Ishikawa (cell line): Measurements from ENCODE around the gene RAPGEF5.

ENCODE experiments used
- CEBPB ChIP-seq: IDR thresholded peaks from 2 replicates; pipeline ENCODE4 v1.6.1; 2012
- CREB1 ChIP-seq: IDR thresholded peaks from 2 replicates; pipeline ENCODE4 v1.6.1; 2012; ENCODE audit warnings: low read depth
- EGR1 ChIP-seq: IDR thresholded peaks from 2 replicates; pipeline ENCODE4 v1.6.1; 2012
- EP300 ChIP-seq: IDR thresholded peaks from 2 replicates; pipeline ENCODE4 v1.6.1; 2012; ENCODE audit warnings: borderline replicate concordance
- FOXM1 ChIP-seq: IDR thresholded peaks from 2 replicates; pipeline ENCODE4 v1.6.1; 2012; ENCODE audit warnings: low read depth, borderline replicate concordance
- NFIC ChIP-seq: IDR thresholded peaks from 2 replicates; pipeline ENCODE4 v1.6.1; 2012
- RAD21 ChIP-seq: IDR thresholded peaks from 2 replicates; pipeline ENCODE4 v1.6.1; 2012; ENCODE audit warnings: low read depth
- REST ChIP-seq: IDR thresholded peaks from 2 replicates; pipeline ENCODE4 v1.6.1; 2012; ENCODE audit warnings: low read depth, mild to moderate bottlenecking
- TAF1 ChIP-seq: IDR thresholded peaks from 2 replicates; pipeline ENCODE4 v1.6.1; 2012; ENCODE audit warnings: low read depth, mild to moderate bottlenecking
- TCF12 ChIP-seq: IDR thresholded peaks from 2 replicates; pipeline ENCODE4 v1.6.1; 2012; ENCODE audit warnings: low read depth
- TEAD4 ChIP-seq: IDR thresholded peaks from 2 replicates; pipeline ENCODE4 v1.6.1; 2012
- USF1 ChIP-seq: IDR thresholded peaks from 2 replicates; pipeline ENCODE4 v1.6.1; 2012
- YY1 ChIP-seq: IDR thresholded peaks from 2 replicates; pipeline ENCODE4 v1.6.1; 2012; ENCODE audit warnings: low read depth
- ZBTB7A ChIP-seq: IDR thresholded peaks from 2 replicates; pipeline ENCODE4 v1.6.1; 2012; ENCODE audit warnings: low read depth
- TF ChIP-seq, protein P1 (sequence below): IDR thresholded peaks from 2 replicates; pipeline ENCODE4 v1.6.1; 2012

The RAPGEF5 gene

DNA sequence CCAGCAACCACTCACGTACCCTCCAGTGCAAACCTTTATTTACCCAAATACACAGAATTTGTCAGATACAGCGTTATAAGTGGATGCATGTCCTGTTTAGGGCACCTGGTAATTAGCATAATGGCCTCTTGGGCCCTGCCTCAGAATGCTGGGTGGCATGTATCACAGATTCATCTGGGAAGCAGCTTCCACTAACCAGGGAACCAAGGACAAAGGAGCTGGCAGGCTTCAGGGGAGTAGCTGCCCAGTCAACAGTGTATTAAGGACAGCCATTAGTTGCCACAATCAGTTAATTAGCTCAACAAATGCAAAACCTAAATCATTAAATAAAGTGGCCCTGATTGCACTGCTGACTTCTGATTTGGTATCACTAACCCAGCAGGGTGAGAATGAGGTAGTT lies 105.7 kb downstream of the RAPGEF5 start:
- TF ChIP-seq FOXM1 (no peak), EGR1 (no peak), CEBPB (no peak), RAD21 (no peak), TEAD4 (no peak), ZBTB7A (no peak), YY1 (no peak), REST (no peak)
- TF ChIP-seq, protein P1, sequence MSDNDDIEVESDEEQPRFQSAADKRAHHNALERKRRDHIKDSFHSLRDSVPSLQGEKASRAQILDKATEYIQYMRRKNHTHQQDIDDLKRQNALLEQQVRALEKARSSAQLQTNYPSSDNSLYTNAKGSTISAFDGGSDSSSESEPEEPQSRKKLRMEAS, result no peak

- TF ChIP-seq TCF12 (no peak), EP300 (no peak), ZBTB7A (no peak), YY1 (no peak), REST (no peak), TEAD4 (no peak), NFIC (no peak), EGR1 (no peak), USF1 (no peak), RAD21 (no peak), TAF1 (no peak), FOXM1 (no peak), CREB1 (no peak), CEBPB (no peak)
- TF ChIP-seq, protein P1, result no peak
These were observed 106.6 kb downstream of the RAPGEF5 start for GRCh38 chr7:22250390-22250789.

GRCh38 chr7:22248111-22248809 lies 108.7 kb downstream of the RAPGEF5 start:
- TF ChIP-seq TEAD4 (no peak), NFIC (no peak), EGR1 (no peak), ZBTB7A (no peak), EP300 (no peak), CREB1 (no peak), FOXM1 (no peak), CEBPB (no peak), TAF1 (no peak), TCF12 (no peak), USF1 (no peak), REST (no peak), RAD21 (no peak), YY1 (no peak)
- TF ChIP-seq, protein P1, result no peak

DNA sequence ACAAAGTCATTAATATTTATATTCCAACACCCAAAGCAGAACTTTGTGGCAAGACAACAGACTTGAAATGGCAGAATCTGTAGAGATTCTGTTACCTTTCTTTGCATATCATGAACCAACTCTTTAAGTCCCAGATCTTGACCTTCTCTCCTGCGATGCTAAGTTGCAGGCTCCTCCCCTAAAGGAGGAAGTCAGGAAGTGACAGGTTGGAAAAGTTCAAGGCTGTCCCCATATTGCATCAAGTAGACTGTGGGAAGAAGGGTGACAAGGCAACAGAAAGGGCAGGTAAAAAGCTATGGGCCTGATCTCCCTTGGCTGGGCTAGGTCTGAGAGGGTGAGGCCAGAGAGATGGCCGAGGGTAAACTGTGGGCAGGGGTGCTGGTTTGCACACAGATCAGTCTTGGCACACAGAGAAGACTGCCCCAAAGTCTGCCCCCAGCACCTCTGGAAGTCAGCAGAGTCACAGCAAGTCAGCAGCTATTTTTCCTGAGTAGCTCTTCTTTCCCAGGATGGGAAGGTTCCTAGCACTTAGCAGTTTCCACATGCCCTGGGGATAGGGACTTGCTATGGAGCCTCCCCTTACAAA lies 115.1 kb downstream of the RAPGEF5 start:
- TF ChIP-seq TAF1 (no peak), REST (no peak), ZBTB7A (no peak), EGR1 (no peak), YY1 (no peak), USF1 (no peak), TEAD4 (no peak), NFIC (no peak), RAD21 (no peak), EP300 (no peak), CEBPB (no peak), FOXM1 (no peak), CREB1 (no peak), TCF12 (no peak)
- TF ChIP-seq, protein P1, result no peak
